H9 (cell line): Measurements from ENCODE around the gene EPC2. TPM values are rescaled to one million over a fixed set of nuclear protein-coding genes. Genes with fewer than 3 reads are reported as not detected.

ENCODE experiments used
- DNase-seq: peaks from one replicate; pipeline ENCODE4 v3.0.0-alpha.2; 2017
- H2AFZ ChIP-seq: one replicate; pipeline ENCODE4 v1.6.1; 2013; ENCODE audit warnings: mild to moderate bottlenecking, low read length, control low read depth, moderate library complexity
- H2AK5ac ChIP-seq: 2 replicates; pipeline ENCODE4 v1.6.1; 2013; ENCODE audit warnings: low read length, control low read depth, mixed read lengths; ENCODE audit not compliant: insufficient read length
- H2BK120ac ChIP-seq: one replicate; pipeline ENCODE4 v1.6.1; 2013; ENCODE audit warnings: low read depth, mild to moderate bottlenecking, low read length, control low read depth, inconsistent platforms; ENCODE audit not compliant: poor library complexity, severe bottlenecking
- H2BK12ac ChIP-seq: 2 replicates; pipeline ENCODE4 v1.6.1; 2013; ENCODE audit warnings: low read length, control low read depth, mixed read lengths, low read depth; ENCODE audit not compliant: insufficient read length
- H2BK15ac ChIP-seq: 2 replicates; pipeline ENCODE4 v1.6.1; 2013; ENCODE audit warnings: low read depth, low read length, control low read depth
- H2BK20ac ChIP-seq: one replicate; pipeline ENCODE4 v1.6.1; 2013; ENCODE audit warnings: low read depth, mild to moderate bottlenecking, low read length, control low read depth, inconsistent platforms; ENCODE audit not compliant: poor library complexity, severe bottlenecking
- H2BK5ac ChIP-seq: 2 replicates; pipeline ENCODE4 v1.6.1; 2013; ENCODE audit warnings: low read length, control low read depth, mixed read lengths; ENCODE audit not compliant: insufficient read length
- H3K14ac ChIP-seq: 2 replicates; pipeline ENCODE4 v1.6.1; 2013; ENCODE audit warnings: low read length, control low read depth; ENCODE audit not compliant: insufficient read depth
- H3K18ac ChIP-seq: 2 replicates; pipeline ENCODE4 v1.6.1; 2013; ENCODE audit warnings: low read depth, mild to moderate bottlenecking, mixed read lengths, low read length, control low read depth; ENCODE audit not compliant: insufficient read length
- H3K23ac ChIP-seq: 2 replicates; pipeline ENCODE4 v1.6.1; 2013; ENCODE audit warnings: low read length, control low read depth, mixed read lengths, low read depth; ENCODE audit not compliant: insufficient read length
- H3K23me2 ChIP-seq: 2 replicates; pipeline ENCODE4 v1.6.1; 2013; ENCODE audit warnings: low read depth, mild to moderate bottlenecking, mixed read lengths, low read length, control low read depth; ENCODE audit not compliant: insufficient read length, poor library complexity, severe bottlenecking
- H3K27ac ChIP-seq: 2 replicates; pipeline ENCODE4 v1.5.1; 2013; ENCODE audit warnings: low read length, control low read depth, mixed read lengths, low read depth; ENCODE audit not compliant: insufficient read length
- H3K27me3 ChIP-seq: 2 replicates; pipeline ENCODE4 v1.6.1; 2013; ENCODE audit warnings: low read length, control low read depth, inconsistent platforms; ENCODE audit not compliant: insufficient read depth
- H3K4ac ChIP-seq: 2 replicates; pipeline ENCODE4 v1.6.1; 2013; ENCODE audit warnings: low read depth, mild to moderate bottlenecking, control low read depth, inconsistent platforms, low read length, moderate library complexity
- H3K4me1 ChIP-seq: 2 replicates; pipeline ENCODE4 v1.6.1; 2013; ENCODE audit warnings: low read length, control low read depth, inconsistent platforms; ENCODE audit not compliant: insufficient read depth
- H3K4me2 ChIP-seq: 2 replicates; pipeline ENCODE4 v1.6.1; 2013; ENCODE audit warnings: low read length, control low read depth, mixed read lengths; ENCODE audit not compliant: insufficient read length, insufficient read depth
- H3K56ac ChIP-seq: 2 replicates; pipeline ENCODE4 v1.6.1; 2013; ENCODE audit warnings: low read depth, mild to moderate bottlenecking, mixed read lengths, low read length, control low read depth; ENCODE audit not compliant: insufficient read length
- H3K79me1 ChIP-seq: 2 replicates; pipeline ENCODE4 v1.6.1; 2013; ENCODE audit warnings: low read depth, mild to moderate bottlenecking, moderate library complexity, low read length, control low read depth, inconsistent platforms; ENCODE audit not compliant: insufficient read depth, poor library complexity, severe bottlenecking
- H3K79me2 ChIP-seq: 2 replicates; pipeline ENCODE4 v1.6.1; 2013; ENCODE audit warnings: low read length, control low read depth, inconsistent platforms; ENCODE audit not compliant: insufficient read depth
- H3K9ac ChIP-seq: 2 replicates; pipeline ENCODE4 v1.6.1; 2013; ENCODE audit warnings: low read length, control low read depth, mixed read lengths; ENCODE audit not compliant: insufficient read length; ENCODE audit errors: extremely low read depth
- H3K9me3 ChIP-seq: one replicate; pipeline ENCODE4 v1.6.1; 2013; ENCODE audit warnings: low read depth, low read length, inconsistent platforms; ENCODE audit not compliant: control insufficient read depth
- H3T11ph ChIP-seq: one replicate; pipeline ENCODE4 v1.6.1; 2013; ENCODE audit warnings: mild to moderate bottlenecking, low read length, control low read depth, inconsistent platforms
- H4K20me1 ChIP-seq: one replicate; pipeline ENCODE4 v1.6.1; 2013; ENCODE audit not compliant: control insufficient read depth, insufficient read length, insufficient read depth
- H4K5ac ChIP-seq: 2 replicates; pipeline ENCODE4 v1.6.1; 2013; ENCODE audit warnings: low read depth, mild to moderate bottlenecking, mixed read lengths, low read length, control low read depth; ENCODE audit not compliant: insufficient read length
- H4K8ac ChIP-seq: replicated peaks from 2 replicates; pipeline ENCODE4 v1.6.1; 2013; ENCODE audit warnings: low read length, control low read depth, mixed read lengths, low read depth; ENCODE audit not compliant: insufficient read length
- H4K91ac ChIP-seq: 2 replicates; pipeline ENCODE4 v1.6.1; 2013; ENCODE audit warnings: low read depth, mild to moderate bottlenecking, moderate library complexity, mixed read lengths, low read length, control low read depth; ENCODE audit not compliant: insufficient read length
- H3K27ac Mint-ChIP-seq, 3 experiments: 2 replicates in 2 of 3; 3 replicates in 1 of 3; pipeline ENCODE4 v1.8.0; 2020 to 2021; ENCODE audit warnings: mixed read lengths in 3 of 3, mild to moderate bottlenecking in 1 of 3, moderate library complexity in 1 of 3
- H3K27me3 Mint-ChIP-seq: 2 replicates; pipeline ENCODE4 v1.8.0; 2021; ENCODE audit warnings: low read depth, mild to moderate bottlenecking, moderate library complexity, mixed read lengths
- H3K36me3 Mint-ChIP-seq, 3 experiments: 2 replicates in 2 of 3; 3 replicates in 1 of 3; pipeline ENCODE4 v1.8.0; 2020 to 2021; ENCODE audit warnings: low read depth in 3 of 3, mixed read lengths in 3 of 3; ENCODE audit not compliant: insufficient read depth in 1 of 3
- H3K4me1 Mint-ChIP-seq, 2 experiments: 2 replicates each; pipeline ENCODE4 v1.8.0; 2020; ENCODE audit warnings: mixed read lengths in 2 of 2
- H3K4me3 Mint-ChIP-seq, 2 experiments: 2 replicates in 1 of 2; 3 replicates in 1 of 2; pipeline ENCODE4 v1.8.0; 2020 to 2021; ENCODE audit warnings: mild to moderate bottlenecking in 2 of 2, mixed read lengths in 2 of 2, moderate library complexity in 1 of 2
- H3K9me3 Mint-ChIP-seq, 2 experiments: 2 replicates in 1 of 2; 3 replicates in 1 of 2; pipeline ENCODE4 v1.8.0; 2020; ENCODE audit warnings: mild to moderate bottlenecking in 2 of 2, mixed read lengths in 2 of 2, moderate library complexity in 1 of 2
- CTCF ChIP-seq: fragments of 200-600 bp; sonication (generic); conservative IDR thresholded peaks from 3 replicates; pipeline ENCODE4 v1.8.0; 2021; ENCODE audit warnings: antibody characterized with exemption, mild to moderate bottlenecking
- total RNA-seq: library from RNA; stranded (reverse); gene quantifications from 2 replicates; pipeline ENCODE4 v1.2.1, GENCODE V29; 2021

The EPC2 gene
- total RNA-seq, 1 experiment from 2014 or later = 31.3 TPM

GRCh38 chr2:148623086-148623485 lies 21.5 kb upstream of the EPC2 start:
- Histone ChIP-seq H3K79me2 (no peaks in the 10 kb centered on the region), H3K9me3 (no peaks in the 10 kb centered on the region), H4K8ac (no peak overlapping the region), H2AK5ac (no peak overlapping the region), H3K23me2 (no peaks in the 10 kb centered on the region), H3K56ac (no peak overlapping the region), H2BK12ac (no peak overlapping the region), H2BK5ac (no peak overlapping the region), H3K9ac (no peak overlapping the region), H3K27ac (no peak overlapping the region), H4K20me1 (no peaks in the 10 kb centered on the region), H3K18ac (no peak overlapping the region), H2BK20ac (no peak overlapping the region), H3T11ph (no peak overlapping the region), H3K14ac (no peak overlapping the region), H3K79me1 (no peaks in the 10 kb centered on the region), H4K91ac (no peak overlapping the region), H3K4me1 (no peaks in the 10 kb centered on the region), H2BK15ac (no peak overlapping the region), H3K4ac (no peak overlapping the region), H3K27me3 (no peaks in the 10 kb centered on the region), H2AFZ (no peak overlapping the region), H3K23ac (no peak overlapping the region), H3K4me2 (no peak overlapping the region), H4K5ac (no peak overlapping the region), H2BK120ac (no peak overlapping the region)
- H3K4me3 Mint-ChIP-seq = no peak overlapping the region
- no peak overlapping the region for H3K27ac Mint-ChIP-seq
- TF ChIP-seq CTCF = no peak
- DNase-seq = no peak
- no peaks in the 10 kb centered on the region; a peak in 1 of 5 replicates for H3K9me3 Mint-ChIP-seq
- no peaks in the 10 kb centered on the region; a peak in 1 of 7 replicates for H3K36me3 Mint-ChIP-seq
- H3K27me3 Mint-ChIP-seq = peaks cover 3% of the 10 kb centered on the region; the same call in 1 of the 2 replicates
- H3K4me1 Mint-ChIP-seq = no peaks in the 10 kb centered on the region
